Hindlimb muscle (tissue), 1 donor: ENCODE measurements around the gene DAAM1. TPM values are rescaled to one million over a fixed set of nuclear protein-coding genes. Genes with fewer than 3 reads are reported as not detected.

ENCODE experiments used
- DNase-seq: peaks from one replicate; pipeline ENCODE4 v3.0.0-alpha.2; 2013
- polyA plus RNA-seq: library from polyadenylated mRNA; unstranded; fragments of 120-200 nt; gene quantifications from one replicate; pipeline ENCODE4 v1.2.1, GENCODE V29; 2013; ENCODE audit not compliant: insufficient read length

DAAM1 gene
- 45.6 TPM for polyA plus RNA-seq

GRCh38 chr14:59188461-59189090, at the start of gene DAAM1:
Gene DAAM1 (plus strand): TSS chr14:59188667. CDS start chr14:59263478, 74,811 bp downstream.
- DNase-seq = peak; percentile 98

DNA sequence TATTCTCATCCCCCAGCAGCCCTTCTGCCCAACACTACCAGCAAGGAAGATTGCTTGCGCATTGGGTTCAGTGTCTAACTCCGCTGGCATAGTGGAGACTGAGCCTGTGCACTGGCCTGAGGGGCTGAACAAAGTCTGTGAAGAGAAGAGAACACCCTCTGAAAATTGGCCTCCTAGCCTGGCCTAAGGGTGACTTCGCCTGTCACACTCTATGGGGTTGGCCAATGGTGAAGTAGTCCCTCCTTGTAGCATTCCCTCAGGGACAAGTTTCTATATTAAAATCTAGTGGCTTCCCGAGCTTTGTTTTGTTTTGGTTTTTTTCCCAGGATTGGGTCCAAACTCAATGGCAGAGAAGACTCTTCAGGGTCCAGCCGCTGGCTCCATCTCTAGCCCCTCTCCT, 49.1 kb upstream of the DAAM1 start:
- DNase-seq = no peak

- DNase-seq = no peak
Observed at GRCh38 chr14:59140106-59140843, 48.2 kb upstream of the DAAM1 start.

GRCh38 chr14:59146484-59146883, 42.0 kb upstream of the DAAM1 start:
- DNase-seq = no peak

- no peak for DNase-seq
Observed at GRCh38 chr14:59147007-59147406, 41.5 kb upstream of the DAAM1 start.

GRCh38 chr14:59148334-59148900, 40.0 kb upstream of the DAAM1 start:
- DNase-seq = no peak

DNA sequence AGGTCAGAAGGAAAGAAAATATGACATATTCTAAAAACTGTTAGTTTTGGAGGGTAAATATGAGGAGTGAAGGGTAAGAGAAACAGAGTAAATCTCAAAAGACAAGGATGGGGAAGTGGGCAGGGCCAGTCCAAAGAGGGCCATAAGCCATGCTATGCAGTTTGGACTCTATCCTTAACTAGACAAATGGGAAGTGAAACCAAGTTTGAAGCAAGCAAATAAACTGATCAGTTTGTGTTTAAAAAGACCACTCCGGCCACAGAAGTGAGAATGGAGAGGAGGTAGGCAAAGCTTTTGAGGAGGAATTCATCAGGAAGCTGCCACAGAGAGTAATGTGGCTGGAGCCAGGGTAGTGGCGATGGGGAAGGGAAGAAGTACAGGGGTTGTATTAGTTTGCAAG, 37.5 kb upstream of the DAAM1 start:
- DNase-seq = no peak

DNA sequence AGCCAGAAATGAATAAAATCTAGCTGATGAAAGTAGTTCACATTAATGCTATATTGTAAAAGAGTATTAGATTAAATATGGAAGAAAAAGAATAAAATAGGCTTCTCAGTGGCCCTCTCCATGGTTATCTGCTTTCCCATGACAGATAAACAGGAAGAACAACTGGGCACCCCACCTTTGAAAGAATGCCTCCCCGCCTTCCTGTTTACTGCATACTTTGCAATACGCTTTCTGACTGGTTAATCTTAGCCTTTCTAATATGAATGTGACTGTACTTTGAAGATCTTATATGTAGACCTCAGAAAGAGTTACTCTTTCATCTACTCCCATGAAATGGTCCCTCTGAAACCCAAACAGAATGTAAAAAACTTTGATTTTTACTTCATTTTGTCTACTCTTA, 34.1 kb upstream of the DAAM1 start:
- no peak for DNase-seq

DNA sequence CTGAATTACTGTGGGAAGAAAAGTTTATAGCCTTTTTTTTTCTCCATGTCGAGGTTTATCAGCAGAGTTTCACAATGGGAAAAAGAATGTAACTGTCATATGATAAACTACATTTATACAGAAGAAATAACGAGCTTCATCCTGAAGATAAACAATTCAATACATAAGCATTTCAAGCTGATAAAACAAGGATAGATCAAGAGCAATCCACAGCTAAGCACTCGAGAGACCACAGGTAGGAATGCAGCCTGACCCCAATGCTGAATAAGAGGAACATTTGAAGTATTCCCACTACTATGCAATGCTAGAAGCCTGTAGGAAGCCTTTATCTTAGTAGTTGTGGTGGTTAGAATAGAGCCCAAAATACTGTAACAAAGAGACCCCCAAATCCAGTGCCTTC, 32.6 kb upstream of the DAAM1 start:
- no peak for DNase-seq

- DNase-seq = no peak
Observed at GRCh38 chr14:59159169-59159568, 29.3 kb upstream of the DAAM1 start.

DNA sequence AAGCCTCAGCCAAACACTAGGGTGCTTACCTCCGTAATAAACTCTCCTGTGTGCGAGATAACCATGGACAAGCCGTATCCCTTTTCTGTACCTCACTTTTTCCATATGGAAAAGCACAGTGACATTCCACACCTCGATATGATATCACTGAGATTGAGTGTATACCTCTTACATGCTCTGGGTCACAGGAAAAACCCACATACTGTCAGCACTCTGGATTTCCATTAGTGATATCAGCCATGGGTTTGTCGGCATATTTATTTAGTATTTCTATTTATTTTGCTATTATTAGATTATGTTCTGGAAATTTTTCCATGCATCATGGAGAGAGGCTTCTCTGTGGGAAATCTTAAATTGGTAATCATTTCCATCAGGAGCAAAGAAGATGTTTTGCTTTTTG, 28.0 kb upstream of the DAAM1 start:
- peak; percentile 11 for DNase-seq

DNA sequence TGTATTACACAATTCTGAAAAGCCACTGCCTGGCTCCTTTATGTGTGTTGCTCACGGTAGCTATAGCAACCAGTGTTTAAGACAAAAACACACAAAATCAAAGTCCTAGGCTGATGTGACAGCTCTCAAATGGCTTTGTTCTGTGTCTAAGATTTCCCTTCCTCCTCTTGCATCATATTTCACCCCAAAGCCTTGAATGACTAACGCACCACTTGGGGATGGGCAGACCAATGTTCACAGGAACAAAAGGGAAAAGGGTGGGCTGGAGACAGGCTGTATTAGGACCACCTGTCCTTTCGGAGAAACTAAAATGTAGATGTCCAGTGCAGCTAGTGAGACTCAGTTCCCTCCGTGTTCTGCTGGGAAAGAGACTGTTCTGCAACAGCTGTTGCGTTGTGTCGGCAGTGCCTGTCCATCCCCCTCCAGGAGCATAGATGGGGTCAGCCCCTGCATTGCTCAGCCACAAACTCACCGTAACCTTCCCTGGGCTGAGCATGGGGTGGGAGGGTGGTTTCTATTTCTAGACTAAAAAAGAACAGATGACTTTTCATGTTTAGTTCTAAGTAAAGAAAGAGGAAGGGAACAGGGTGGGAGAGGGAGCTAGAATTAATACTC, 26.8 kb upstream of the DAAM1 start:
- DNase-seq = peak; percentile 44

DNA sequence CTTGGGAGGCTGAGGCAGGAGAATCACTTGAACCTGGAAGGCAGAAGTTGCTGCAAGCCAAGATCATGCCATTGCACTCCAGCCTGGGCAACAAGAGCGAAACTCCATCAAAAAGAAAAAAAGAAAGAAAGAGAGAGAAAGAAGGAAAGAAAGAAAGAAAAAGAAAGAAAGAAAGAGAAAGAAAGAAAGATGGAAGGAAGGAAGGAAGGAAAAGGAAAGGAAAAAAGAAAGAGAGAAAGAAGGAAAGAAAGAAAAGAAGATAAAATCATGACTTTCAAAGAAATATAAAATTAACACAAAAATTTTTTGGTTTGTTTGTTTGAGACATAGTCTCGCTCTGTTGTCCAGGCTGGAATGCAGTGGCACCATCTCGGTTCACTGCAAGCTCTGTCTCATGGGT, 22.2 kb upstream of the DAAM1 start:
- DNase-seq = no peak

DNA sequence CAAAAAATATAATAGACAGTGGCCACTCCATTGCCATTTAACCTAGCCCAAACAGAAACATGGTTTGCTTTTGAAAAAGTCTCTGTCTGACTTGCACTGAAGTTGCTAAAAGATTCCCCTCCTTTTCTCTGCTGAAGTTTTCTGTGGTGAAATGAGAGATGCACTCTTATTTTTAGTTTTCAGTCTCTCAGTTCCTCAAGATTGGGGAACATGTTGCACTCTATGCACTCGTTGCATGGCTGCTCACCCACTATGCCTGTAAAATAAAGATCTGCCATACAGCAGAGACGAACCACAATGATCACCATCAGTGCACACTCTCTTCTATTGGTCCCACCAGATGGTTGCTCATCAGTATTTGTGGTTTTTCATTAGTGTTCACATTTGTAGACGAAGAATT, 13.1 kb upstream of the DAAM1 start:
- DNase-seq = no peak

- DNase-seq = no peak
Observed at GRCh38 chr14:59176765-59177164, 11.7 kb upstream of the DAAM1 start.

GRCh38 chr14:59177262-59177661, 11.2 kb upstream of the DAAM1 start:
- DNase-seq = no peak

DNA sequence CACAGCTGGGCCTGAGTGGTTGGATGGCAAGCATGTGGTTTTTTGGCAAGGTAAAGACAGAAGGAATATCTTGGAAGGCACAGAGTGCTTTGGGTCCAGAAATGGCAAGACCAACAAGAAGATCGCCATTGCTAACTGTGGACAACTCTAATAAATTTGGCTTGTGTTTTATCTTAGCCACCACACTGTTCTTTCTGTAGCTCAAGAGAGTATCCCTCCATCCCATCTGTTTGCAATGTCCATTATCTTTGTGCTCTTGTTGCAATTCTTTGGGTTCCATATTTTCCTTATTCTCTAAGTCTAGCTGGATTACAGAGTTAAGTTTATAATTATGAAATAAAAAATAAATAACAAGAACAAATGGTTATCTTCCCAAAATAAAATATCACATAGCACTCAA, 6.7 kb upstream of the DAAM1 start:
- DNase-seq = no peak

DNA sequence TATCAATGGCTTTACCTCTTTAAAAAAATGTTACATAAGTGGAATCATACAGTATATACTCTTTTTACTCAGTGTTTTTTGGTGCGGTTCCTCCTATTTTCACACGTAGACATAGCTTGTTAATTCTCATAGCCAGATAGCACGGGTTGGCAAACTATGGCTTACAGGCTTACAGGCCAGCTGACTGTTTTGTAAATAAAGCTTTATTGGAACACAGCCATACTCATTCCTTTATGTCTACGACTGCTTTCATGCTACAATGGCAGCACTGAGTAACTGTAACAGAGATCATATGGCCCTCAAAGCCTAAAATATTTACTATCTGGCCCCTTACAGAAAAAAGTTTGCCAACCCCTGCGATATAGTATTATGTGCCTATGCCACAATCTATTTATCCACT, 5.8 kb upstream of the DAAM1 start:
- DNase-seq = no peak

- DNase-seq = no peak
Observed at GRCh38 chr14:59183150-59183549, 5.3 kb upstream of the DAAM1 start.

DNA sequence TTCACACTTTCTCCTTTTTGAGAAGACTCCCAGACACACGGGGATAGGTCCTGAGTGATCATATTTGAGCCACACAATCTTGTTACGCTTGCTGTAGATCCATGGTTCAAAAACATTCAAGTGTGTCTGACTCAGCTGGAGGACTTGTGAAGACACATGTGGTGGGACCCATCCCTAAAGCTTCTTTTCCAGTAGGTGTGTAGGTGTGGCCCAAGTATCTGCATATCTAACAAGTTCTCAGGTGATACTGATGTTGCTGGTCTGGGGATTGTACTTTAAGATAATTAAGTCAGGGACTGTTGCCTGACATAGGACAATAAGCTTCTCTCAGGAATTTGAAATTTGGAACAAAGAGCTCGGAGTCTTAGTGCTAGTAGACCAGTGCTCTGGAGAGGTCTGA, 4.1 kb upstream of the DAAM1 start:
- no peak for DNase-seq

DNA sequence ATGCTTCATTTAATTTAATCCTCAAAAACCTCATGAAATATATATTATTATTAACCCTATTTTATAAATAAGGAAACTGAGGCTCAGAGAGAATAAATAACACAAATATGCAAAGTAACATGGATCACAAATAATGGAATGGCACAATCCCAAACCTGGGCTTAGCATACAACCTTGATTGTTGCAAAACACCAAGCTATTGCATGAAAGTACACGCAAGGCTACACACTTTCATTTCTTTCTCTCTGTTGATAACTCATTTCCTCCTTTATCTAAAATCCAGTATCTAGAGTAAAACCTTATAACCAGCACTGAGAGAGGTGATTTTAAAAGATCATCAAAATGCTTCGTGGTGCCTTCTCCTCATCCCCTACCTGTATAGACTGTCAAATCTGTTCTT, 2.8 kb upstream of the DAAM1 start:
- no peak for DNase-seq

DNA sequence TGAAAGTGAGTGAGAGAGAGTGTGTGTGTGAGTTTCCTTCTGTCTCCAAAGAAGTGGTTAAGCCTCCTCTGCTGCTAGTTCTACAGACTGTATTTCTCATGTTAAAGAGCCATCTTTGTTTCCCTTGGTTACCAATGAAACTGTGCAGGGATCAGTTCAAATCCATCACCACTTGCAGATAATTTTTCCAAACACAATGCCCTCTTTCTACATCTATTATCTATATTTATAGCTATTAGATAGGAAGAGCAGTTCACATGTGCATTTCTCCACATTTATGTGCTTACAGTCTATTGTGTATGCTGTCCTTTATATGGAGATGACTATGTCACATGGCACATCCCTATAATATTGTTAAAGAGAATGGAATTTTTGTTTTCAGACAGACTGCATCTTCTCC, 2.2 kb upstream of the DAAM1 start:
- no peak for DNase-seq

GRCh38 chr14:59187118-59187517, 1.3 kb upstream of the DAAM1 start:
- DNase-seq = no peak
